Panc1 (cell line): ENCODE results near the gene CAST. TPM values are rescaled to one million over a fixed set of nuclear protein-coding genes. Genes with fewer than 3 reads are reported as not detected.

ENCODE experiments used
- ATAC-seq: fragments of 200-7000 bp; cut with Tn5 transposase; 2 replicates; pipeline ENCODE4 v1.9.1; 2020; ENCODE audit warnings: mild to moderate bottlenecking, moderate library complexity
- BruUV-seq: library from RNA; stranded (reverse); fragments of 400-500 nt; replicated peaks from 2 replicates; lab custom pipeline; 2021; lab: Mats Ljungman, UMichigan
- CTCF ChIA-PET: fragments of 300-600 bp; sonication (Branson Sonifier 250); formaldehyde crosslinking; loops from one replicate; lab custom pipeline; 2022; ENCODE audit warnings: antibody characterized with exemption; lab: Charles Lee
- POLR2A ChIA-PET: fragments of 300-600 bp; sonication (Branson Sonifier 250); formaldehyde crosslinking; loops from one replicate; lab custom pipeline; 2022; ENCODE audit warnings: antibody characterized with exemption; lab: Charles Lee
- DNase-seq: peaks from one replicate; pipeline ENCODE4 v3.0.0-alpha.2; 2010; ENCODE audit warnings: low read depth, low spot score
- H3K27ac ChIP-seq: 2 replicates; pipeline ENCODE4 v1.5.1; 2011; ENCODE audit warnings: mild to moderate bottlenecking, low read length, inconsistent platforms
- H3K27me3 ChIP-seq: fragments of 200-500 bp; sonication (Bioruptor generic); 2 replicates; pipeline ENCODE4 v1.6.0; 2014; ENCODE audit warnings: low read length, inconsistent platforms; ENCODE audit not compliant: control insufficient read depth, insufficient read depth
- H3K36me3 ChIP-seq: fragments of 200-500 bp; sonication (Bioruptor generic); 2 replicates; pipeline ENCODE4 v1.5.1; 2014; ENCODE audit warnings: inconsistent platforms, mild to moderate bottlenecking, low read length, moderate library complexity; ENCODE audit not compliant: control insufficient read depth, insufficient read depth
- H3K4me1 ChIP-seq: 2 replicates; pipeline ENCODE4 v1.5.1; 2011; ENCODE audit warnings: inconsistent platforms, mild to moderate bottlenecking, low read length, moderate library complexity; ENCODE audit not compliant: control insufficient read depth, insufficient read depth
- H3K4me3 ChIP-seq, 2 experiments: 2 replicates each; pipeline ENCODE4 v1.5.1; 2011 to 2012; ENCODE audit warnings: low read depth in 2 of 2, low read length in 2 of 2, mild to moderate bottlenecking in 2 of 2, inconsistent platforms in 1 of 2, moderate library complexity in 1 of 2
- H3K9me3 ChIP-seq: fragments of 200-500 bp; sonication (Bioruptor generic); 2 replicates; pipeline ENCODE4 v1.5.1; 2014; ENCODE audit warnings: low read depth, mild to moderate bottlenecking, inconsistent platforms, low read length, moderate library complexity; ENCODE audit not compliant: control insufficient read depth, insufficient read depth
- CTCF ChIP-seq: fragments of 450-650 bp; IDR thresholded peaks from 2 replicates; pipeline ENCODE4 v1.5.1; 2017; ENCODE audit warnings: mild to moderate bottlenecking
- POLR2AphosphoS5 ChIP-seq: IDR thresholded peaks from 2 replicates; pipeline ENCODE4 v1.6.1; 2012; ENCODE audit warnings: mild to moderate bottlenecking, low read depth, low read length, moderate library complexity
- REST ChIP-seq, 2 experiments: IDR thresholded peaks; 2 replicates each; pipeline ENCODE4 v1.6.1; 2011 to 2012; ENCODE audit warnings: low read depth in 2 of 2, control low read depth in 1 of 2, low read length in 1 of 2, mild to moderate bottlenecking in 1 of 2, moderate library complexity in 1 of 2; ENCODE audit not compliant: insufficient read depth in 1 of 2
- SIN3A ChIP-seq: IDR thresholded peaks from 2 replicates; pipeline ENCODE4 v1.6.1; 2012; ENCODE audit warnings: low read depth, mild to moderate bottlenecking, low read length, moderate library complexity, borderline replicate concordance; ENCODE audit not compliant: insufficient read depth
- TCF7L2 ChIP-seq: IDR thresholded peaks from 2 replicates; pipeline ENCODE4 v1.6.1; 2011; ENCODE audit warnings: mild to moderate bottlenecking, low read depth, low read length, inconsistent platforms
- in situ Hi-C: cut with HindIII; loops from 2 replicates; pipeline ENCODE4 v1.10.0; 2016; ENCODE audit warnings: low sequenced_read_pairs, low pct_unique_long_range_greater_than_20kb
- intact Hi-C: fragments of 100-400 bp; cut with micrococcal nuclease; formaldehyde crosslinking; loops from one replicate; pipeline ENCODE4 v1.10.0; 2022; ENCODE audit not compliant: unreplicated experiment
- total RNA-seq: library from RNA; stranded (reverse); gene quantifications from one replicate; pipeline ENCODE4 v1.2.1, GENCODE V29; 2021; ENCODE audit not compliant: unreplicated experiment

Gene CAST
- total RNA-seq, 1 experiment from 2014 or later = 212 TPM

- Histone ChIP-seq H3K36me3 (no peaks in the 10 kb centered on the region), H3K9me3 (no peaks in the 10 kb centered on the region), H3K27me3 (no peaks in the 10 kb centered on the region), H3K27ac (peak overlapping the region; percentile 97), H3K4me3 (peak overlapping the region; percentile 82 to 85), H3K4me1 (peaks cover 19% of the 10 kb centered on the region)
- intact Hi-C loops = loop anchor here (5.0 kb wide), 1 partner anchor 130 kb away; the partner anchor contains the start of gene LNPEP
- no TSS peak for BruUV-seq
- ATAC-seq (peak; percentile 74), DNase-seq (no peak)
- in situ Hi-C loops = no loop called here
- TF ChIP-seq REST (IDR thresholded peaks at IDR 0.05; ENCODE audit: insufficient read depth in 1 of 2, low read depth in 2 of 2, low read length in 1 of 2) = 0 out of 4 replicates have a peak, but pooled peaks of 1 of the 2 experiments have one; percentile 19
- no peak for TF ChIP-seq CTCF
- ChIA-PET POLR2A (interaction anchor here (0.6 to 1.1 kb wide), 3 partner anchors 13 to 366 kb away, joined by 3 to 4 read pairs (median 4); no protein-coding TSS in a partner anchor), CTCF (interaction anchor here (1.1 kb wide), 1 partner anchor 354 kb away, joined by 3 read pairs; no protein-coding TSS in a partner anchor)
Observed at GRCh38 chr5:96807075-96807654, 145.0 kb downstream of the CAST start.

GRCh38 chr5:96808541-96808828, 146.3 kb downstream of the CAST start:
- CTCF ChIA-PET = interaction anchor here (0.7 to 1.0 kb wide), 2 partner anchors 18 to 1389 kb away, joined by 7 to 20 read pairs; no protein-coding TSS in a partner anchor
- TF ChIP-seq TCF7L2 = no peak
- peak overlapping the region; percentile 97 for H3K27ac ChIP-seq
- POLR2A ChIA-PET = interaction anchor here (0.7 to 1.2 kb wide), 4 partner anchors 9 to 783 kb away, joined by 3 to 17 read pairs (median 6); no protein-coding TSS in a partner anchor
- H3K27me3 ChIP-seq = no peaks in the 10 kb centered on the region
- no TSS peak for BruUV-seq
- intact Hi-C loops (loop anchor here (5.0 kb wide), 1 partner anchor 129 kb away; the partner anchor contains the start of gene LNPEP), in situ Hi-C loops (no loop called here)
- no peak for DNase-seq
- no peaks in the 10 kb centered on the region for H3K36me3 ChIP-seq
- H3K4me3 ChIP-seq = peak overlapping the region; percentile 82 to 85
- ATAC-seq = no peak
- H3K4me1 ChIP-seq = peaks cover 19% of the 10 kb centered on the region
- H3K9me3 ChIP-seq = no peaks in the 10 kb centered on the region

GRCh38 chr5:96808868-96809558, 146.8 kb downstream of the CAST start:
- CTCF ChIA-PET = interaction anchor here (1.0 kb wide), 1 partner anchor 17 kb away, joined by 20 read pairs; no protein-coding TSS in a partner anchor
- in situ Hi-C loops (no loop called here), intact Hi-C loops (loop anchor here (5.0 kb wide), 1 partner anchor 128 kb away; the partner anchor contains the start of gene LNPEP)
- no peak for TF ChIP-seq TCF7L2
- no peak for TF ChIP-seq CTCF
- no peak for TF ChIP-seq SIN3A
- no peak for TF ChIP-seq POLR2AphosphoS5
- no peak for TF ChIP-seq REST (IDR thresholded peaks at IDR 0.05; ENCODE audit: insufficient read depth in 1 of 2, low read depth in 2 of 2, low read length in 1 of 2)
- ATAC-seq = no peak
- H3K27me3 ChIP-seq = no peaks in the 10 kb centered on the region
- H3K36me3 ChIP-seq = no peaks in the 10 kb centered on the region
- POLR2A ChIA-PET = interaction anchor here (0.6 to 1.2 kb wide), 5 partner anchors 9 to 783 kb away, joined by 3 to 17 read pairs (median 4); no protein-coding TSS in a partner anchor
- DNase-seq = no peak
- H3K4me1 ChIP-seq = peaks cover 19% of the 10 kb centered on the region
- peak overlapping the region; percentile 82 to 85 for H3K4me3 ChIP-seq
- H3K9me3 ChIP-seq = no peaks in the 10 kb centered on the region
- BruUV-seq = no TSS peak
- H3K27ac ChIP-seq = peak overlapping the region; percentile 97
